OCI-LY1 (cell line): ENCODE results near the gene ASPSCR1.

Experiments
- EZH2 ChIP-seq: fragments of 200-600 bp; sonication (generic), shearing (Covaris generic); IDR thresholded peaks from 2 replicates; pipeline ENCODE4 v1.8.0; 2017; ENCODE audit warnings: borderline replicate concordance, mixed run types, mild to moderate bottlenecking, antibody characterized with exemption, low read length, moderate library complexity, mixed read lengths
- TF ChIP-seq, protein P1 (sequence below): fragments of 200-600 bp; sonication (generic), shearing (Covaris generic); IDR thresholded peaks from 2 replicates; pipeline ENCODE4 v1.5.1; 2017; ENCODE audit warnings: mild to moderate bottlenecking, antibody characterized with exemption, low read length, moderate library complexity, mixed read lengths

DNA sequence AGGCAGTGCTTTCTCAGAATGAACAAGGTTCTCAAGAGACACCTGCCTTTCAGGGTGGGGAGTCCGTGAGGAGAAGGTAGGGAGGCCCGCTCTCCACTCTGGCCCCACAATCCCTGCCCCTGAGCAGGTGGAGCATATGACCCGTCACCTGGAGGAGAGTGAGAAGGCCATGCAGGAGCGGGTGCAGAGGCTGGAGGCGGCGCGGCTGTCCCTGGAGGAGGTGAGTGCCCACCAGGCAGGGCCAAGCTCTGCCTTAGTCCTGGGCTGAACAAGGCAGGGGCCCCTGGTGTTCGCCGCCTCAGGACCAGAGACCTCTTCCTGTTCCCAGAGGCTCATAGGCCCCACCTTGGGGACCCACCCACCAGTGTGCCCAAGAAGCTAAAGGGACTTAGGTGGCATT, 51.5 kb downstream of the ASPSCR1 start:
- TF ChIP-seq, protein P1, sequence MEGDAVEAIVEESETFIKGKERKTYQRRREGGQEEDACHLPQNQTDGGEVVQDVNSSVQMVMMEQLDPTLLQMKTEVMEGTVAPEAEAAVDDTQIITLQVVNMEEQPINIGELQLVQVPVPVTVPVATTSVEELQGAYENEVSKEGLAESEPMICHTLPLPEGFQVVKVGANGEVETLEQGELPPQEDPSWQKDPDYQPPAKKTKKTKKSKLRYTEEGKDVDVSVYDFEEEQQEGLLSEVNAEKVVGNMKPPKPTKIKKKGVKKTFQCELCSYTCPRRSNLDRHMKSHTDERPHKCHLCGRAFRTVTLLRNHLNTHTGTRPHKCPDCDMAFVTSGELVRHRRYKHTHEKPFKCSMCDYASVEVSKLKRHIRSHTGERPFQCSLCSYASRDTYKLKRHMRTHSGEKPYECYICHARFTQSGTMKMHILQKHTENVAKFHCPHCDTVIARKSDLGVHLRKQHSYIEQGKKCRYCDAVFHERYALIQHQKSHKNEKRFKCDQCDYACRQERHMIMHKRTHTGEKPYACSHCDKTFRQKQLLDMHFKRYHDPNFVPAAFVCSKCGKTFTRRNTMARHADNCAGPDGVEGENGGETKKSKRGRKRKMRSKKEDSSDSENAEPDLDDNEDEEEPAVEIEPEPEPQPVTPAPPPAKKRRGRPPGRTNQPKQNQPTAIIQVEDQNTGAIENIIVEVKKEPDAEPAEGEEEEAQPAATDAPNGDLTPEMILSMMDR = no peak
- no peak for TF ChIP-seq EZH2
